Skin epidermis (tissue), 12 donors: ENCODE results near the gene SOD1.

ENCODE experiments used
- H3K27ac ChIP-seq, 21 experiments: fragments of 200-600 bp; sonication (generic) in 11 of 21; one replicate each; pipeline ENCODE4 v1.5.0; 2020; ENCODE audit warnings: mild to moderate bottlenecking in 3 of 21, inconsistent platforms in 2 of 21, moderate library complexity in 2 of 21
- H3K4me3 ChIP-seq, 7 experiments: fragments of 200-600 bp; sonication (generic) in 2 of 7; one replicate each; pipeline ENCODE4 v1.5.0; 2020; ENCODE audit warnings: inconsistent platforms in 2 of 7, mild to moderate bottlenecking in 2 of 7, moderate library complexity in 1 of 7

The SOD1 gene

GRCh38 chr21:31714741-31715365, 55.4 kb downstream of the SOD1 start:
- Histone ChIP-seq H3K4me3 (no peak overlapping the region), H3K27ac (no peak overlapping the region)

- H3K27ac ChIP-seq, result no peak overlapping the region
- H3K4me3 ChIP-seq, result no peak overlapping the region
Observed at GRCh38 chr21:31716106-31716505, 56.6 kb downstream of the SOD1 start.
